KMS-11 (cell line): ENCODE results near the gene PACS1.
"Not testable (repeated sequence)": the region's sequence is repeated elsewhere in the genome, so short reads cannot be mapped to it uniquely, and the experiment has no call there.

Experiments used
- H2AFZ ChIP-seq: fragments of 200-600 bp; sonication (generic); 2 replicates; pipeline ENCODE4 v1.6.1; 2016; ENCODE audit warnings: antibody characterized with exemption, mixed run types, low read depth
- H3K27ac ChIP-seq: fragments of 200-600 bp; sonication (generic); 2 replicates; pipeline ENCODE4 v1.6.1; 2016; ENCODE audit warnings: mild to moderate bottlenecking, mixed run types
- H3K27me3 ChIP-seq: fragments of 200-600 bp; sonication (generic); 2 replicates; pipeline ENCODE4 v1.6.1; 2017; ENCODE audit warnings: mild to moderate bottlenecking, low read depth, mixed run types, moderate library complexity; ENCODE audit not compliant: insufficient read depth
- H3K36me3 ChIP-seq: fragments of 200-600 bp; sonication (generic); 2 replicates; pipeline ENCODE4 v1.6.1; 2017; ENCODE audit warnings: mild to moderate bottlenecking, mixed run types; ENCODE audit not compliant: insufficient read depth
- H3K4me1 ChIP-seq: fragments of 200-600 bp; sonication (generic); 2 replicates; pipeline ENCODE4 v1.6.1; 2016; ENCODE audit warnings: mild to moderate bottlenecking, low read depth, mixed run types; ENCODE audit not compliant: poor library complexity, severe bottlenecking
- H3K4me2 ChIP-seq: fragments of 200-600 bp; sonication (generic); 2 replicates; pipeline ENCODE4 v1.7.0; 2016; ENCODE audit warnings: mild to moderate bottlenecking, mixed run types
- H3K4me3 ChIP-seq: fragments of 200-600 bp; sonication (generic); IDR thresholded peaks from 2 replicates; pipeline ENCODE4 v1.6.1; 2017; ENCODE audit warnings: low read depth, low read length, mixed read lengths; ENCODE audit not compliant: insufficient read depth
- H3K79me2 ChIP-seq: fragments of 200-600 bp; sonication (generic); 2 replicates; pipeline ENCODE4 v1.6.1; 2016; ENCODE audit warnings: low read depth, mixed run types; ENCODE audit not compliant: insufficient read depth
- H3K9ac ChIP-seq: fragments of 200-600 bp; sonication (generic); 2 replicates; pipeline ENCODE4 v1.6.1; 2016; ENCODE audit warnings: mild to moderate bottlenecking, mixed run types
- H4K20me1 ChIP-seq: fragments of 200-600 bp; sonication (generic); 2 replicates; pipeline ENCODE4 v1.6.1; 2016; ENCODE audit warnings: mild to moderate bottlenecking, mixed run types; ENCODE audit not compliant: insufficient read depth
- TF ChIP-seq, protein P1 (sequence below): fragments of 200-600 bp; sonication (generic); conservative IDR thresholded peaks from 2 replicates; pipeline ENCODE4 v1.6.1; 2017; ENCODE audit warnings: low read depth, mild to moderate bottlenecking, antibody characterized with exemption, low read length, moderate library complexity, mixed read lengths

Gene PACS1

DNA sequence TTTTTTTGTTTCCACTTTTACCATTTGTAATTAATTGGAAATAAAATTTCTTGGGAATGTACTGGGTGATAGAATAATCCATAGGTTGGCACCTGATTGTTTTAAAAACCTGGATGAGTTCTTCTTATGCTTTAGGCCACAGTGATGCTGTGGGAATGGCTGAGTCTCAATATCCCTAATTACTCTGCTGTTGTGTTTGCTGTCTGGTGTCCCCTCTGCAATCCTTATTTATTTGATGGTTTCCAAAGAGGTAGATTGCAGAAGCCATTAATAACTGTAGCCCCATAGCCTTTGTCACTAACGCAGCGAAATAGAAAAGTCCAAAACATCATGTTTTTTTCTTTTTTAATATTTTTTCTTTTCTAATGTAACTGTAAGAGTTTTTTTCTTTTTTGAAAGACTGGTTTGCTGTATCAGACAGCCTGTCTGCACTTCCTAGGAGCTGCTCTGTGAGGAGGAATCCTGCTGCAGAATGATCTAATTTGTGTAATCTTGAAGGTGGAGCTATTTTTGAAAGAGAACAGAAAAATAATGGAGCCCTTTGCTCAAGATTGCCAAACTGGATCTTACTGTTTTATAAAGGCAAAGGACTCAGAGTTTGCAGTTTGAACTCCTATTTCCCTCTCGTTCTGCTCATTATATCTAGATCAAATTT, 14.9 kb downstream of the PACS1 start:
- Histone ChIP-seq H2AFZ (no peak overlapping the region), H3K27ac (no peak overlapping the region)
- TF ChIP-seq, protein P1, sequence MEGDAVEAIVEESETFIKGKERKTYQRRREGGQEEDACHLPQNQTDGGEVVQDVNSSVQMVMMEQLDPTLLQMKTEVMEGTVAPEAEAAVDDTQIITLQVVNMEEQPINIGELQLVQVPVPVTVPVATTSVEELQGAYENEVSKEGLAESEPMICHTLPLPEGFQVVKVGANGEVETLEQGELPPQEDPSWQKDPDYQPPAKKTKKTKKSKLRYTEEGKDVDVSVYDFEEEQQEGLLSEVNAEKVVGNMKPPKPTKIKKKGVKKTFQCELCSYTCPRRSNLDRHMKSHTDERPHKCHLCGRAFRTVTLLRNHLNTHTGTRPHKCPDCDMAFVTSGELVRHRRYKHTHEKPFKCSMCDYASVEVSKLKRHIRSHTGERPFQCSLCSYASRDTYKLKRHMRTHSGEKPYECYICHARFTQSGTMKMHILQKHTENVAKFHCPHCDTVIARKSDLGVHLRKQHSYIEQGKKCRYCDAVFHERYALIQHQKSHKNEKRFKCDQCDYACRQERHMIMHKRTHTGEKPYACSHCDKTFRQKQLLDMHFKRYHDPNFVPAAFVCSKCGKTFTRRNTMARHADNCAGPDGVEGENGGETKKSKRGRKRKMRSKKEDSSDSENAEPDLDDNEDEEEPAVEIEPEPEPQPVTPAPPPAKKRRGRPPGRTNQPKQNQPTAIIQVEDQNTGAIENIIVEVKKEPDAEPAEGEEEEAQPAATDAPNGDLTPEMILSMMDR, result no peak

DNA sequence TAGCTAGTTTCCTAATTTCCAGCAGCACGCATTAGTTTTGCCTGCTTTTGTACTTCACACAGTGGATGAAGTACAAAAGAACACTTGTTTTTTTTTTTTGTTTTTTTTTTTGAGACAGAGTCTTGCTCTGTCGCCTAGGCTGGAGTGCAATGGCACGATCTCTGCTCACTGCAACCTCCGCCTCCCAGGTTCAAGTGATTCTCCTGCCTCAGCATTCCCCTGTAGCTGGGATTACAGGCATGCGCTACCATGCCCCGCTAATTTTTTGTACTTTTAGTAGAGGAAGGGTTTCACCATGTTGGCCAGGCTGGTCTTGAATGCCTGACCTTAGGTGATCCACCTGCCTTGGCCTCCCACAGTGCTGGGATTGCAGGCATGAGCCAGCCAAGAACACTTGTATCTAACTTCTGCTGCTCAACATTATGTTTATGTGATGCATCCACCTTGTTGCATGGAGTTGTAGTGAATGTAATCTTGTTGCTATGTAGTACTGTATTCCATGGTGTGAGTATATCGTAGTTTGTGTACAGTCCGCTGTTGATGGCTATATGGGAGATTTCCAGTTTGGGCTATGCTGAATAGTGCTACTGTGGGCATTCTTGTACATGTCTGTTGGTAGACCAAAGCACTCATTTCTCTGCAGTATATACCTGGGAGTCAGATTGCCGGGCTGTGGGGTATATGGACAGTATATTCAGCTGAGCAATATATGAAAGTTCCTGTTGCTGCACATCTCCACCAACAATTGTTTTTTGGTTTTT, 17.3 kb downstream of the PACS1 start:
- Histone ChIP-seq H2AFZ (no peak overlapping the region), H4K20me1 (0 out of 2 replicates have a peak, but pooled peaks cover 9% of the 10 kb centered on the region), H3K79me2 (peaks cover 42% of the 10 kb centered on the region; the same call in 1 of the 2 replicates), H3K4me1 (peaks cover 15% of the 10 kb centered on the region), H3K9ac (no peak overlapping the region), H3K4me2 (no peak overlapping the region), H3K36me3 (no peaks in the 10 kb centered on the region), H3K27me3 (no peaks in the 10 kb centered on the region), H3K27ac (no peak overlapping the region), H3K4me3 (no peak overlapping the region)
- TF ChIP-seq, protein P1, result no peak

More for the DNA sequence above, 14.9 kb downstream of the PACS1 start:
- H3K9ac ChIP-seq, result no peak overlapping the region
- no peak overlapping the region for H3K4me2 ChIP-seq
- no peaks in the 10 kb centered on the region for H3K36me3 ChIP-seq
- no peak overlapping the region for H3K4me3 ChIP-seq
- peaks cover 62% of the 10 kb centered on the region for H3K79me2 ChIP-seq
- H3K27me3 ChIP-seq, result no peaks in the 10 kb centered on the region
- peaks cover 39% of the 10 kb centered on the region for H3K4me1 ChIP-seq
- H4K20me1 ChIP-seq, result 0 out of 2 replicates have a peak, but pooled peaks cover 9% of the 10 kb centered on the region

DNA sequence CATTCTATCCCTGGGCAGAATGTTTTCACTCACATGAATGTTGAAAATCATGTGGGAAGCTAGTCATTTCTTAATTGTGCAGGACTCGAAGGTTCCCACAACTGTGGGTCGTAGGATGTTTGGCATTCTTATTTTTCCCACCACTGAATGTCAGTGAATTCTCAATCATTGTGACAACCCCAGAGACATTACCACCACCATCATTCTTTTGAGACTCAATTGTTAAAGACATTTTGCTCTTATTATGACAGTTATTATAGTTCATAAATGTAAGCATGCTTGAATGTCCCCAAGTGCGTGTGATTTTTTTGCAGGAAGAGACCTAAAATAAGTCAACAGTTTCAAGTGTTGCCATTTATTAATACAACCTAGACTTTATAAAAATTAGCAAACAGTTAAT, 19.0 kb downstream of the PACS1 start:
- H3K79me2 ChIP-seq, result peaks cover 25% of the 10 kb centered on the region; the same call in 1 of the 2 replicates
- H3K27me3 ChIP-seq, result no peaks in the 10 kb centered on the region
- no peak overlapping the region for H3K4me2 ChIP-seq
- H3K4me3 ChIP-seq, result no peak overlapping the region
- no peak overlapping the region for H3K9ac ChIP-seq
- H3K27ac ChIP-seq, result no peak overlapping the region
- 0 out of 2 replicates have a peak, but pooled peaks cover 9% of the 10 kb centered on the region for H4K20me1 ChIP-seq
- H2AFZ ChIP-seq, result no peak overlapping the region
- TF ChIP-seq, protein P1, result no peak
- no peaks in the 10 kb centered on the region for H3K36me3 ChIP-seq
- no peaks in the 10 kb centered on the region for H3K4me1 ChIP-seq

DNA sequence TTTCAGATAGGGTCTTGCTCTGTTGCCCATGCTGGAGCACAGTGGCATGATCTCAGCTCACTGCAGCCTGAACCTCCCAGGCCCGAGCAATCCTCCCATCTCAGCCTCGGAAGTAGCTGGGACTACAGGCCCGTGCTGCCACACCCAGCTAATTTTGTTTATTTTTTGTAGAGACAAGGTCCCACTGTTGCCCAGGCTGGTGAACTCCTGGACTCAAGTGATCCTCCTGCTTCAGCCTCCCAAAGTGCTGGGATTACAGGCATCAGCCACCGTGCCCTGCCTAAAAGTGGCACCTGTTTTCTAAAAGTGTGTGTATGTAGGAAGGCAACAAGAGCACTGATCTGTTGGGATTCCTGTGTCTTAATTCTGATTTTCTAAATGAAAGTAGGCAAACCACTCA, 20.2 kb downstream of the PACS1 start:
- Histone ChIP-seq H3K27ac (no peak overlapping the region), H3K4me2 (no peak overlapping the region), H4K20me1 (0 out of 2 replicates have a peak, but pooled peaks cover 2% of the 10 kb centered on the region), H3K27me3 (no peaks in the 10 kb centered on the region), H3K4me1 (no peaks in the 10 kb centered on the region), H3K4me3 (no peak overlapping the region), H3K79me2 (peaks cover 25% of the 10 kb centered on the region; the same call in 1 of the 2 replicates), H3K9ac (no peak overlapping the region), H2AFZ (no peak overlapping the region), H3K36me3 (no peaks in the 10 kb centered on the region)
- TF ChIP-seq, protein P1, result no peak

DNA sequence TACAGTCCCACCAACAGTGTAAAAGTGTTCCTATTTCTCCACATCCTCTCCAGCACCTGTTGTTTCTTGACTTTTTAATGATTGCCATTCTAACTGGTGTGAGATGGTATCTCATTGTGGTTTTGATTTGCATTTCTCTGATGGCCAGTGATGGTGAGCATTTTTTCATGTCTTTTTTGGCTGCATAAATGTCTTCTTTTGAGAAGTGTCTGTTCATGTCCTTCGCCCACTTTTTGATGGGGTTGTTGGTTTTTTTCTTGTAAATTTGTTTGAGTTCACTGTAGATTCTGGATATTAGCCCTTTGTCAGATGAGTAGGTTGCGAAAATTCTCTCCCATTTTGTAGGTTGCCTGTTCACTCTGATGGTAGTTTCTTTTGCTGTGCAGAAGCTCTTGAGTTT, 22.1 kb downstream of the PACS1 start:
- not testable (repeated sequence) for H3K4me3 ChIP-seq, H4K20me1 ChIP-seq, H2AFZ ChIP-seq, H3K27me3 ChIP-seq, H3K4me2 ChIP-seq, H3K9ac ChIP-seq, H3K27ac ChIP-seq, H3K36me3 ChIP-seq, H3K4me1 ChIP-seq
- peaks cover 19% of the 10 kb centered on the region; the same call in 1 of the 2 replicates for H3K79me2 ChIP-seq

DNA sequence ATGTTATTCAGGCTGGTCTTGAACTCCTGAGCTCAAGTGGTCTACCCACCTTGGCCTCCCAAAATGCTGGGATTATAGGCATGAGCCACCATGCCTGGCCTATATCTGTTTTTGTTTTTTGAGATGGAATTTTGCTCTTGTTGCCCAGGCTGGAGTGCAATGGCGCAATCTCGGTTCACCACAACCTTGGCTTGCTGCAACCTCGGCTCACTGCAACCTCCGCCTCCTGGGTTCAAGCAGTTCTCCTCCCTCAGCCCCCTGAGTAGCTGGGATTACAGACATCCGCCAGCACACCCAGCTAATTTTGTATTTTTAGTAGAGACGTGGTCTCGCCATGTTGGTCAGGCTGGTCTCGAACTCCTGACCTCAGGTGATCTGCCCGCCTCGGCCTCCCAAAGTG, 29.7 kb downstream of the PACS1 start:
- H3K27me3 ChIP-seq, H2AFZ ChIP-seq, H3K9ac ChIP-seq, H3K4me3 ChIP-seq, H4K20me1 ChIP-seq, H3K36me3 ChIP-seq, H3K27ac ChIP-seq, H3K4me2 ChIP-seq, H3K4me1 ChIP-seq: not testable (repeated sequence)
- peaks cover 12% of the 10 kb centered on the region; the same call in 1 of the 2 replicates for H3K79me2 ChIP-seq
